Left hindlimb (tissue), 1 donor: ENCODE measurements around the gene CBFA2T3.
A peak's percentile ranks its signal among the peaks of the same experiment; 100 is the strongest.

Experiments
- DNase-seq: peaks from one replicate; pipeline ENCODE4 v3.0.0-alpha.2; 2018

The CBFA2T3 gene

GRCh38 chr16:88938777-88939244 is 38.2 kb downstream of the CBFA2T3 start:
- no peak for DNase-seq

DNA sequence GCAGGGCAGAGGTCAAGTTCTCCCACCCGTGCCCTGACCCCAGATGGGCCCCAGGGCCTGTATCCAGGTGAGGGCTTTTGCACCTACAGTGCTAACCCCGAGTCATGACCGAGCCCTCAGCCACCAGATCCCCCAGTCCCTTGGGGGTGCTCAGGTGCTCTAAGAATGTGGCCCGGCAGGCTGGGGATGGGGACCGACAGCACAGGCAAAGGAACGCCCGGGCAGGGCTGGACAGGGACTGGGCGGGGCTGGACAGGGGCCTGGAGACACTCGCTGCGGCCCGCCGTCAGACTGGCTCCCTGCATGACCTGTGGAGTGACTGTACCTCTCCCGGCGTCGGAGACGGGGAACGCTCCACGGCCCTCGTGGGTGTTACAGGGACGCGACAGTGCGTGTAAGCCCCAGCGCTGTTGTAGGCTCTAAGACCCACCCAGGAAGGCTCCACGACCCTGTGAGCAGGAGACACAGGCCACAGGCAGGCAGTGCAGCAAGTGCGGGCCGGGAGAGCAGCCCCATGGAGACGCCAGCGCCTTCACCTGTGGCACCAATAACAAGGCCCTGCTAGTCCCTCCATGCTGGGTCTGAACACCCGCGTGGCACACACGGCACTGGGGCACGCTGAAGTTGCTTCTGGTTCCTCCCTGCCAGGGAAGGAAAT is 38.8 kb downstream of the CBFA2T3 start:
- no peak for DNase-seq

GRCh38 chr16:88937206-88937621 is 39.8 kb downstream of the CBFA2T3 start:
- DNase-seq: no peak

DNA sequence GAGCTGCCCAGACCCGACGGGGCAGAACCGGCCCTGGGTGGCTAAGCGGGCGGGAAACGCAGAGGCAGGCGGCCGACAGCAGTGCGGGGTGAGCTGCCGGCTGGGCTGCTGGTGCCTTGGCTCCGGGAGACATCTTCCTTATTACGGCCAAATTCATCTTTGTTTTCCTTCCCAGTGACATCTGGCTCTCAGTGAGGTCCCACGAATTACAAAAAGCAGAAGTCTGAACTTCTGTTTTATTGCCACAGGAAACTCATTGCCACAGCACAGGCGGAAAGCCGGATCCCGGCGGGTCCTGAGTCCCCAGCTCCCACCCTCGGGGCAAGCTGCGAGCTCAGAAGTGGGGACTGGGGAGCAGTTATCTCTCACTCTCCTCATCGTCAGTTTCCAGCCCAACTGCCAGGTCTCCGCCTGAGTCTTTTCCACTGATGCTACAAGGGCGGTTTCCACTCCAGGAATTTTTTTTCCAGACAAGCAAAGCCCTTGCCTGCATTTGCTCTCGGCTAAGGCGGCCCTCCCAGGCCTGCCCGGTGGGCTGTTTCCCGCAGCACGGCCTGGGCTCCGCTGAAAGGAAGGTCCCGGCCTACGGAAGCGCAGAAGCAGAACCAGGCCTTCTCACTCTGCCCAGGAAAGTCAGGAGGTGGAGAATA is 40.3 kb downstream of the CBFA2T3 start:
- peak; percentile 84 for DNase-seq

GRCh38 chr16:88936008-88936555 is 40.9 kb downstream of the CBFA2T3 start:
- no peak for DNase-seq

GRCh38 chr16:88934066-88934667 is 42.8 kb downstream of the CBFA2T3 start:
- DNase-seq: no peak

DNA sequence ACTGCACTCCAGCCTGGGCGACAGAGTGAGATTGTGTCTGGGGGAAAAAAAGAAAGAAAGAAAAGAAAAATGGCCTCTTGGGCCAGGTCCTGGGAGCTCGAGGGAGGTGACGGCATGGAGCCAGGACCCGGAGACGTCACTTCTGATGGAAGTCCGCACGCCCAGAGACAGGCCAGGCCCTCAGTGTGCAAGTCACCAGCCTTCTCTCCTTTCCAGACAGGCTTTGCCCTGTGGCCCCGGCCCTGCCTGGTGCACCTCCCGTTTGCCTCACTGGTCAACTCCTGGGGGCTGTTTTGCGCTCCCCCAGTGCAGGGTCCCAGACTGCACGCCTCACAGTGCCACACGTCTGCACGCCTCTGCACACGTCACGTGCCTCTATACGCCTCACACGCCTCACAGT is 44.1 kb downstream of the CBFA2T3 start:
- no peak for DNase-seq

GRCh38 chr16:88931936-88932335 is 45.1 kb downstream of the CBFA2T3 start:
- DNase-seq: no peak

GRCh38 chr16:88931373-88931900 is 45.6 kb downstream of the CBFA2T3 start:
- DNase-seq: no peak

DNA sequence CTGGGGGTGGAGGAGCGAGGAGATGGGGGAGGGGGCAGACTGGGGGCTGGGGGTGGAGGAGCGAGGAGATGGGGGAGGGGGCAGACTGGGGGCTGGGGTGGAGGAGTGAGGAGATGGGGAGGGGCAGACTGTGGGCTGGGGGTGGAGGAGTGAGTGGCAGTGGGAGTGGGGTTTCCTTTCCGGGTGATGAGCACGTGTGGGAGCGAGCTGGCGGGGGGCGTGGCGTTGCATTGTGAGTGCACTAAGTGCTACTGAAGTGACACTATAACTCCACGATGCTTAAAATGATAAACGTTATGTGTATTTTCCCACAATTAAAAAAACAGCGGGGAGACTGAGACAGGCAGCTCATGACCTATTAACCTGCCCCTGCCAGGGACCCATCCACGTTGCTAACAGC is 46.3 kb downstream of the CBFA2T3 start:
- DNase-seq: no peak

GRCh38 chr16:88929091-88929445 is 47.9 kb downstream of the CBFA2T3 start:
- no peak for DNase-seq

GRCh38 chr16:88928405-88929090 is 48.5 kb downstream of the CBFA2T3 start:
- no peak for DNase-seq

DNA sequence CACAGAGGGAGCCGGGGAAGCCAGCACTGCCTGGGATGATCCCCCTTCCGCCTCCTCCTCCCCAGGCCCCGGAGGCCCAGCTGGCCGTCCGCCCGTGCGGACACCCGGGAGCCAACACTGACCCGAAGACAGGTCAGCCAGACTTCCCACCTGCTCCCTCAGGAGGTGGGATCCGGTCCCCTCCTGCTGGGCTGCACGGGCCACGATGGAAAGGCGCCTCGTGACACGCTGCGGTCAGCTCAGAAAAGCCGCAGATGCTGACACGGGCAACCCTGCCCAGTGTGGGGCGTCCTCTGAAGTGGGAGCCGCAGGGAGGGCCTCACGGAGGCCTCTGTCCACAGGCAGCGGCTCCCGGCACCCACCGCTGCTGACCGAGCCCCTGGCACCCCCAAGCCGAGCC is 49.3 kb downstream of the CBFA2T3 start:
- DNase-seq: no peak

- no peak for DNase-seq
Measured at GRCh38 chr16:88927010-88927409, 50.0 kb downstream of the CBFA2T3 start.

GRCh38 chr16:88926374-88926990 is 50.5 kb downstream of the CBFA2T3 start:
- DNase-seq: no peak

DNA sequence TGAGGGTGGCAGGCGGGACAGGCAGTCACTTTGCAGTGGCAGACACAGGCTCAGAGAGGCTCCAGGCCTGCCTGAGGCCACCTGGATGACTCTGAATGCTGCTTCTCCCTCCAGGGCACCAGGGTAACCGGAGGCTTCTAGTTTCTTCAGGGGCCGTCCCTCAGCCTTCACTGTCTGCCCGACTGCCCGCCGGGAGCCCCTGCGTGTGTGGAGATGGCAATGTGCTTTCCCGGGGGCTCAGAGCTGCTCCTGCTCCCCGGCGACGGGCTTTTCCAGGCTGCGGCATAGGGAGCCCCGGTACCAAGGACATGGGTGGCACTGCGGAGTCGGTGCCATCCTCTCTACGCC is 51.5 kb downstream of the CBFA2T3 start:
- DNase-seq: no peak

GRCh38 chr16:88924834-88925539 is 52.0 kb downstream of the CBFA2T3 start:
- peak; percentile 66 for DNase-seq

DNA sequence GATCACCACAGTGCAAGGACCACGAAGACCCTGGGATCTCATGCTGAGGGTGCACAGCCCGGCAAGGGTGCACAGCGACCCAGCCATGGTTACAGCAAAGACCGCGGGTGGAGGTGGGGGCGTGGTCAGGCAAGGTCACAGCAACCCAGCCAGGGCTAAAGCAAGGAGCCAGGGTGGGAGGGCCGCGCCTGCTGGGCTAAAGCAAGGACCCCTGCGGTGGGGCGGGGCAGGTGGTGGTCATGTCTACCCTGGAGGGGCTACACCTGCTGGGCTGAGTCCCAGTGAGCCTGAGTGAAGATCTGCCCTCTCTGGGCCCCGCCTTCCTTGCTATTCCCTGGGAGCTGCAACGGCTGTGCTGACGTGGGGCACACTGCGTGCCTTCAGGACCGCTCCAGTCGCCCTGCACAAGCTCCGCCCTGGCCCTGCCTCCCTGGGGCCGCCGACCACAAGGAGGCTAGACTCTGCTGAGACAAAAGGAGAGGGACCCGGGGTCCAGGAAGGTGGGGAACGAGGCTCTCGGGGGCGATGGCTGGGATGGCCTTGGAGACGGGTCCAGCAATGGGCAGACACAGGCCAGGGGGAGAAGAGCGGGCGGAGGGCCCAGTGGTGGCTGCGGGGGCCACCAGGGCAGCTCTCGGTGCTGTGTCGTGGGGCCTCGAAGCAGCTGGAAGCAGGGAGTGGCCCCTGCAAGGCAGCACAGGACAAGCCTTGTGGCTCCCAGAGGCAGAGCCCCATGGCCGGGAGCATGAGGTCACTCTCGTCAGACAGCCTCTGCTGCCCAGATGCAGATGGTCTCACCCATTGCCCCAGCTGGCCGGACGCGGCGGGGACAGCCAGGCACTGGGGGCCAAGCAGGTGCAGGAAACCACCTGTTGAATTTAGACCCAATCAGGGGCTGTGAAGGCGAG is 52.8 kb downstream of the CBFA2T3 start:
- DNase-seq: no peak

DNA sequence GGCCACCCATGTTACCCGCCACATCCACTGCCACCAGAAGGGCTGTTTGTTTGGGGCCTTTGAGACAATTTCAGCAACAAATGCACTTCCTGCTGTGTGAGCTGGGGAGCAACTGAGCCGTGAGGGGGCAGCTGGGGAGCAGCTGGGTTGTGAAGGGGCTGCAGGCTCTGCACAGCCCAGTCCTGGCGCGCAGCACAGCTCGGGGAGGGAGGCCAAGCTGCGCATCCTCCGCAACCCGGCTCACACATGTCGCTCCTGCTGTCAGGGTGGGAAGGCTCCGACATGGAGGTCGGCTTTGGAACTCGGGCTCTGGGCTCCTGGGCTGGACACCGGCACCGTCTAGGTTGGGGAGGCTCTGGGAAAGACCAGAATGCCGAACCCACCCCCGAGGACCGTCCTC is 53.6 kb downstream of the CBFA2T3 start:
- peak; percentile 53 for DNase-seq

DNA sequence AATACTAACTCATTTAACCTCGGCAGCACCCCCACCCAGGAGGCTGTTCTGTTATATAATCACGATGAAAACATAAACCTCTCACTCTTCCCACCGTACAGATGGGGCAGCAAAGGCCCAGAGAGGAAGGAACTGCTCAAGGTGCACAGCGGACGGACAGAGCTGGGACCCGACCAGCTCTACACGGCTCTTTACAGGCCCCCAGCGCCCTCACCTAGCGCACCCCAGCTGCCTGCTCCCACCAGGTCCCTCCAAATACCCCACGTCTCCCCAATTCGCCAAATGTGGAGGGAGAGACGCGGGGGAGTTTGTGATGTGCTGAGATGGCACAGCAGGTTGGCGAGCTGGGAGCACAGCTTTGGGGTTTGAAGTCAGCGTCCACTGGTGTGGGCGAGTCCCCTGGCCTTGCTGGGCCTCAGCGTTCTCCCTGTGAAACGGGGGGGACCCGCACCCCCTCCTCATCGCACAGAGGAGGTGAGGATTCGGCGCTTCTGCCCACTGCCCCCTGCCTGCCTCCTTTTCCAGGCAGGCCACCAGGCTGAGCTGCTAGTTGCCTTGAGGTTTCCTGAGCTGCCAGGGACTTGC is 54.1 kb downstream of the CBFA2T3 start:
- DNase-seq: no peak
